ENCODE results near the gene AJAP1.
"Not testable (repeated sequence)": the region's sequence is repeated elsewhere in the genome, so short reads cannot be mapped to it uniquely, and the experiment has no call there.

Gene AJAP1

DNA sequence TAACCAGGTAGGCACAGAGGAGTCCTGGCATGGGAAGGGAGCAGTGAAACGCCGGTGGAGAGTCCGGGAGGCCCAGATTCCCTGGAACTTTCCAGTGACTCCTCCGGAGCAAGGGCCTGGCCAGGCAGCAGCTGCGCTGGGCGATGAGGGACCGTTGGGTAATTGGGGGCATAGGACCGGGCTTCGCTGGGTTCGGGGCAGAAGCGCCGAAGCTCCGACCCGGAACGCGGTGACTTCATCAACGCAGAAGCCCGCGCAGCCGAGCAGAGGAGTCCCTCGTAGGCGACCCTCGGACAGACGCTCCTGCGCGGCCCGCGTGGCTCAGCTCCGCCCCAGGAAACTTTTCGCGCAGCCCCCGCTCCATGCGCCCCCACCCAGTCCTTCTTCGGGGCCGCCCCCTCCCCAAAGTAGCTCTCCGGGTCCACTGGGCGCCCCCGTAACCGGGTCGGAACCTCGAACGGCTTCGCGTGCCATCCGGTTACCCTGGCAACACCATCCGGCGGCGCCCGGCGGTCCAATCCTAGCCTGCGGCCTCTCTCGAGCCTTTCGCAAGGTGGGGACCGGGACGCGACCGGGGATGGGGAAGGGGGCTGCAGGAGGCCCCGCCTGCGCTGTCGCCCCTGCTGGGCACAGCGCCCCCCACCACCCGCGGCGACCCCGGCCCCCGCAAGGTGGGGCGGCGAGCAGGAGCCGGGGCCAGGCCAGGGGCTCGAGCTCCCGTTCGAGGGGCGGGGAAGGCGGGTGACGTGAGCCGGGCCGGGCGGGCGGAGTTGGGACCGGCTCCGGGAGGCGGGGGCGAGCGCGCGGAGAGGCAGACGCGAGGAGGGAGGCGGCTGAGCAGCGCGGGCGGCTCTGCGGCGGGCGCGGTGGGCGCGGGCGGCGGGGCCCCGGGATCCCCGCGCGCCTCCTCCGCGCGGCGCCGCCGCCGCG, at the start of gene AJAP1:
TSS of gene AJAP1 (plus strand) at position 814 of the 930 bp plus-strand sequence. CDS start 817 bp downstream, outside the sequence.
- no peak for DNase-seq

DNA sequence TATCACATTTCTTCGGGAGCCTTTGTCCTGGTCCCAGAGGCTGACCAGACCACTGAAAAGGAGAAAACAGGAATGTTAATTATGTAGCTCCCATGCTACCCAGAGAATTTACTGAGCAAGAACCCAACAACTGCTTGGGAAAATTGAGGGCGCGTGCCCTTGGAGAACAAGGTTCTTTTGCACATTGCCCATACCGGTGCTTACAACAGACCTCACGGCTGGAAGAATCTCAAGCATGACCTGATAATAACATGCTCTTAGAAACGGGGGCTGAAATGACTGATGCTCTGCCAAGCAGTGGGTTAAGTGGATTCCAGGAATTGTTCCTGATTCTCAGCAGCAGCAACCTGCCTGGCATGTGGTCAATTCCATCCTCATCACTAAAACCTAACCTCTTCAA, 49.3 kb upstream of the AJAP1 start:
- no peak for DNase-seq

DNA sequence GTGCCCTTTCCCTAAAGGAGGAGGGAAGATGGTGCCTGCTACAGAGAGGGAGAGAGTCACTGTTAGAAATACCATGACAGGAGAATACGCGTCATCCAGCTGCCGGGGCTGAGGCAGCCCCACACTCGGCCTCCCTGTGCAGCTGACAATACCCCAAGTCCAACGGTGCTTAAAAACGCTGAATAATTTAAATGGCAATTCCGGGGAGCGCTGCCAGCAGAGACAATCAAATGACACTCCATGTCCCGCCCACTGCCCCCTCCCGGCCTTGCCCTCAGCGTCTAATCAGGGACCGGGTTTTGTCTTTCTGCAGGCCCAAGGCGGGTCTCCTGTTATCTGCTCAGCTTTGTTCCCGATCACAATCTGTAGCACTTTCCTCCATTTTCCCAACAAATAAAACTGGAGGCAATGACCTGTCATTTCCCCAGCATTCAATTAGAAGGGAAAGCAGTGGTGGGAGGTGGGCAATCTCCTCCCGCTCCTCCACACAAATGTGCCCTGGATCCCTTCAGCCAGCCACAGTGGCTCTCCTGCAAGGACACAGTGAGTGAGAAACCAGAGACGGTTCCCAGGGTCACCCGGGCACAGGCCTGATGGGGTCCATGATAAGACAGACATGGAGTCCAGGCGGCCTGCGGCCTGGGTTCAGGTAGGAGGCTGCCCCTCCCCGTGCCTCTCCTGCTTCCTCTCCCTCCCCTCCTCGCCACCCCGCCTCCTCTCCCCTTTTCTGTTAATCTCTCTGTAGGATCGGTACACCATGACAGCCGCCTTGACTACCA, 42.7 kb upstream of the AJAP1 start:
- DNase-seq = no peak

DNA sequence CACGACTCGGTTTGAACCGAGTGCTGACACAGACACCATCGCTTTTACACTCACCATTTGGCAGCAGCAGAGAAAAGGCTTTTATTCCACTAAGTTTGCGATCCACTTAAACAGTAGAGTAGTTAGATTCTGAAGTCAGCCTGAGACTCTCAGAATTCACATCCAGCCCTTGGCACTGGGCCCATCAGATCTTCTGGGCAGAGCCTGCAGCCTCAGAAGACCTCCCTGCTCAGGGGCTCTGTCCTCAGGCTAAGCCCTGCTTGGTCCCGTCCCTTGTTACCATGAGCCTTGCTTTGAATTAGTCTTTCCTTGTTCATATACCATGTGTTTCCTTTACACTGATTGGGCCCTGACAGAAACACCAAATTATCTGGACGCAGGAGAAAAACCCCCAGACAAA, 41.4 kb upstream of the AJAP1 start:
- DNase-seq = no peak

DNA sequence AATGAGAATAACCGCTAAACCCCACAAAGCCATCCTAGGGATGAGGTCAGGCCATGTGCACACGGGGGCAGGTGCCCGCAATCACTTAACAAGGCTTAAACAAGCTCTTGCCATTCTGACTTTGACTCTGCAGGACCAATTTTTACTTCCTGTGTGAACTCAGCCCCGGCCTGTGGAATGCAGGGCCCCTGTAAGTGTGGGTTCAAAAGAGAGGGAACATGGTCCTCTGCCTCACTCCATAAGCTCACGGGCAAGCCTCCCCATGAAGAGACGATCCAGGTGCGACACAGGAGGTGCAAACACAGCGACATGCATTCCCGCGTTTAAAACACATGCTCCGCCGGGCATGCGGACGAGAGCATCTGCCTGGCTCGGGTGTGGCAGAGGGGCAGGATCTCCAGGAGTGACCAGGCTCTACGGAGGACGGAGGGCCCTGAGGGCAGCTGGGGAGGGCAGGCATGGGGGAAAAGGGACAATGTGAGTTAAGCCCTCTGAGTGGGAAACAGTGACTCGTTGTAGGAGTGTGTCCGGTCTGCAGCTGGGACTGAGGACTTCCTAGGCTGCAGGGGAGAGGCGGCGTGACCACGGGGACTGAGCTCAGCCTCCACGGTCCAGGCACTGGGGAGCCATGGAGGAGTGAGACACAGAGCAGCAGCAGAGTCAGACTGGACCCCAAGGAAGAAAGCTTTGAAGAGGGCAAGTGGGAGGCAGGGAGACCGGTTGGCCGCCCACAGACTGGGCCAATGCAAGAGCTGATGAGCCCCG, 40.6 kb upstream of the AJAP1 start:
- no peak for DNase-seq

DNA sequence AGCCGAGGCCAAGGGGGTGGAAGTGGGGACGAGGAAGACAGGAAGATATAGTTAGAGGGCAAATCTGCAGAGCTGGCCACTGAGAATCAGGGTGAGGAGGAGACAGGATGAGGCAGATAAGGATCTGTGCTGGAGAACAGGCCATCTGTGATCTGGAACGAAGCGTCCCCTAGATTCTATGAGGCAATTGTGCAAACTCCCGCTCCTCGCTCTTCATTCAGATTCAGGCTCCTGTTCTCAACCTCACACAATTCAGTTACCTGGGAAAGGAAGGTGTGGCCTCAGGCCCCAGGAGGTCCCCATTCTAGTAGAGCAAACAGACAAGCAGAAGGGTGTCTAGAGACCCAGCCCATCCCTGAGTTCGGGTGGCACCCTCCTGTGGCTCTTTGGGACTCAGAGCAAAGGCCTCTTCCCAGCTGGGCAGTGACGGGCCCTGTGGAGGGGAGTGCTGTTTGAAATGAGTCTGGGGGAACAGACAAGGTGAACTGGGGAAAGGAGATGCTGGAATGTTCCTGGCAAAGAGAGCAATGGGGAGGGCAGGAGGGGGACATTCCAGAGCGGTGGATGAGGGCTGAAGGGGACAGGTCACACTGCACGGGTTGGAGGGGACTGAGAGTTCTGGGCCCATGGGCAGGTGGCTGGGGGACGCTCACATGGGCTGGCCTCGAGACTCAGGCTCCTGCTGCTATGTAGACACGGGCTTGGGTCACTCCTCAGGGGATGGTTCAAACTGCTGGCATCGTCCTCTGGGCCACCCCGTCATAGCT, 39.9 kb upstream of the AJAP1 start:
- no peak for DNase-seq

- DNase-seq = no peak
Measured at GRCh38 chr1:4615138-4615470, 39.3 kb upstream of the AJAP1 start.

DNA sequence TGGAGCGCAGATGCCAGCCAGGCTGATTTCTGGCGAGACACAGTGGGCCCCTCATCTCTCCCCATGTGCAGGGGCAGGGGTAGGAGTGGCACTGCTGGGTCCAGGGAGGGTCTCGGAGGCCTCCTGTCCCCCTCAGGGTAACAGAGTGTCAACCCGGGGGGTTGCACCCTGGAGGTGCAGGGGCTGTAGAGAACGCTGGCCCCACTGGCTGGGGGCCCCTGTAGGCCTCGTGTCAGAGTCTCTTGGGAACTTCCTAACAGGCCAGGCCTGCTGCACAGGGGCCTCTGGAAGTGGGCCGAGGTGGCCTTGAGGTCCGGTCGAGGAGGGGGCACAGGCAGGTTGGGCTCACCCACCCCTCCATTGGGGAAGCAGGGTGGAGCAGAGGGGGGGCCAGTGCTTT, 38.9 kb upstream of the AJAP1 start:
- DNase-seq = no peak

- no peak for DNase-seq
Measured at GRCh38 chr1:4616831-4617465, 37.5 kb upstream of the AJAP1 start.

DNA sequence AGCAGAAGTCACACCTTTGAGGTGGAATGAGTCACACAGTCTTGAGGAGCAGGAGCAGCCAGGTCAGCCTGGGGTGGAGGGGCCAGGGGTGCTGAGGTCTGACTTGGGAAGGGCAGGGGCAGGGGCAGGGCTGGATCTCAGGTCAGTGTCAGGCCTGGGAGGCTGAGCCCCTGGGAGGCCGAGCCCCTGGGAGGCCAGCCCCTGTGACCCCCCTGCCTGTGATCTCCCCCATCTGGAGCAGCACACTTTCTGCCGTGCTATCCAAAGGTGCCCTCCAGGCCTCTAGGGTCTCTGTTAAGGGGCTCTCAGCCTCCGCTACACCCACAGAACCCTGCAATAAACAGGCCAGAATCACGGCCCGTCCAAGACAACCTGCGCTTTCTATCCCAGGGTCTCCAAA, 36.9 kb upstream of the AJAP1 start:
- DNase-seq = no peak

- DNase-seq = not testable (repeated sequence)
Measured at GRCh38 chr1:4618827-4619226, 35.6 kb upstream of the AJAP1 start.

GRCh38 chr1:4621646-4622045, 32.8 kb upstream of the AJAP1 start:
- no peak for DNase-seq

DNA sequence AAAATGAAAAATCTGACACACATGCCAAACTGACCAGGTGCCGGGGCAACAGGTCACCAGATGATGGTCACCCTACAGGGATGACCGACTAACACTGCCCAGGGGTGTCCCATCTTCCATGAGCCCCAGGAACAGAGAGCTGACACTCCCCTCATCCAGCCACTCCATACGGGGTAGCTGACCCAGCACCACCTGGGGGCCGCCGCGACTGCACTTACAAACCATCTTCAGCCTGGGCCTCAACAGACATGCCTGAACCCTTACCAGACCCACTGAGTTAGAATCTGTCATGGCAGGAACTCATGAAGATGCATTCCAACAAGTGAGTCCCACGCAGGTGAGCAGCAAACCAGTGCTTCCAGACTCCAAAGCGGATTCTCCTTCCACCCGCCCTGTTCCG, 31.6 kb upstream of the AJAP1 start:
- DNase-seq = no peak

GRCh38 chr1:4624141-4624715, 30.2 kb upstream of the AJAP1 start:
- no peak for DNase-seq

- no peak for DNase-seq
Measured at GRCh38 chr1:4624801-4625200, 29.6 kb upstream of the AJAP1 start.

GRCh38 chr1:4626061-4626460, 28.3 kb upstream of the AJAP1 start:
- DNase-seq = no peak

DNA sequence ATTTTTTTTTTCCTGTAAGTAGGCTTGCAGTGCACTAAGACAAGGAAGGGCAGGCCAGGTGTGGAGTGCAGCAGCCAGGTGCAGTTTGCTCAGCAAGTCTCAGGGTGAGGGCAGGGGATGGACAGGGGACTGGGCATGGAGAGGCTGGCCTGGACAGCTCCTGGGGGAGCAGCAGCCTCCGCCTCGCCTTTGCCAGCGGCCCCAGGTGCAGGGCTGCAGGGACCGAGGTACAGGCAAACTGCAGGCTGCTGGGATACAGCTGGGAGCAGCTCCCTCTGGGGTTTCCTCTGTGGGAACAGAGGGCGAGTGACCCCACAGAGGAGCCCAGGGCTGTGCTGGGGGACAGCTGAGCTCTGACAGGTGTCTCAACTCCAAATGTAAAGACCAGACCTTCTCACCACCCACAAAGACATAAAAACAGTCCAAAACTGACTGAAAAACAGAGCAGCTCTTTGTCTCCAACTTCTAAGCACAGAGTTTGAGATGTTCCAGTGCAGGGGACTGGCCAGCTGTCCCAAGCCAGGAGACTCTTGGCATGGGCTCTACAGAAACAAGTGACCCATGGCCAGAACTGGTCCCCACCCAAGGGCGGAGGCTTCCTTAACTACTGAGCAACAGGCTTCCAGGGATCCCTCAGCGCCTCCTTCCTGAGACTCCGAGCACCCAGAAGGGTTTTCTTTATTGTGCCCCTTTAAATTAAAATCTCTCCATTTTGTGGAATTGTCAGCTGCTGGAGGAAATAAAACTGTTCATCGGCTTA, 27.7 kb upstream of the AJAP1 start:
- no peak for DNase-seq

DNA sequence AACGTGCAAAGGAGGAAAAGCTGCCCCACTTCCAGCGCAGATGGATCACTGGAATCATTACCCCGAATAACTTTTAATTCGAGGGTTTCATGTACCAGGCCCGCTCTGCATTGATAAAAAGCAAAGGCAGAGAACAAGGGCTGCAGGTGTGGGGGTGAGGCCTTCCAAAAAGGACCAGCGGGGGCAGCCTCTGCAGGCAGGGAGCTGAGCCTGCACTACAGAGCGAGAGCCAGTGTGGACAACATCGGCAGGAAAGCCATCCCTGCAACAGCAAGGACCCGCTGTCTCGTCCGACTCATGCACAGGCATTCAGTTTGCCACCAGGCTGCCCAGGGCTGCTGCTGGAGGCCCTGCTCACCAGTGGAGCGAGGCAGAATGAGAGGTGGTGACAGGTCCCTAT, 27.1 kb upstream of the AJAP1 start:
- DNase-seq = no peak

GRCh38 chr1:4628992-4629391, 25.4 kb upstream of the AJAP1 start:
- no peak for DNase-seq

GRCh38 chr1:4630561-4630960, 23.8 kb upstream of the AJAP1 start:
- no peak for DNase-seq

- DNase-seq = no peak
Measured at GRCh38 chr1:4631321-4631720, 23.1 kb upstream of the AJAP1 start.
